Ovary (tissue), 9 donors: ENCODE results near the gene F2RL2. TPM values are rescaled to one million over a fixed set of nuclear protein-coding genes. Genes with fewer than 3 reads are reported as not detected.

Experiments
- DNase-seq, 5 donors: peaks; one replicate each; pipeline ENCODE4 v3.0.0-alpha.2; 2019 to 2020
- H3K27ac ChIP-seq, 2 donors: fragments of 200-600 bp; one replicate each; pipeline versions ENCODE4 v1.5.1 to v1.8.0; 2019 to 2022
- H3K27me3 ChIP-seq: fragments of 200-600 bp; one replicate; pipeline ENCODE4 v1.8.0; 2022
- H3K36me3 ChIP-seq: fragments of 200-600 bp; sonication (generic); one replicate; pipeline ENCODE4 v1.5.1; 2019
- H3K4me1 ChIP-seq: one replicate; pipeline ENCODE4 v1.8.1; 2013; ENCODE audit warnings: mild to moderate bottlenecking, moderate library complexity; ENCODE audit not compliant: insufficient read depth
- H3K4me3 ChIP-seq: fragments of 200-600 bp; sonication (generic); one replicate; pipeline ENCODE4 v1.5.1; 2017
- H3K9me3 ChIP-seq, 2 donors: fragments of 200-600 bp in 1 of 2; sonication (generic) in 1 of 2; one replicate each; pipeline versions ENCODE4 v1.5.1 to v1.8.1; 2013 to 2019; ENCODE audit warnings: mild to moderate bottlenecking in 1 of 2, moderate library complexity in 1 of 2
- CTCF ChIP-seq, 3 donors: fragments of 450-650 bp in 2 of 3; fragments of 200-600 bp in 1 of 3; IDR thresholded peaks; one replicate each; pipeline versions ENCODE4 v1.5.1 to v1.8.0; 2016 to 2022; ENCODE audit warnings: antibody characterized with exemption in 3 of 3, mild to moderate bottlenecking in 1 of 3
- EP300 ChIP-seq: sonication (generic); formaldehyde crosslinking; IDR thresholded peaks from one replicate; pipeline ENCODE4 v1.6.1; 2017; ENCODE audit warnings: antibody characterized with exemption
- POLR2A ChIP-seq: fragments of 450-650 bp; IDR thresholded peaks from one replicate; pipeline ENCODE4 v1.6.1; 2017; ENCODE audit warnings: antibody characterized with exemption, mild to moderate bottlenecking, moderate library complexity
- WGBS, 3 donors: extraction: QIAGEN DNeasy Blood & Tissue Kit in 1 of 3; methylation state at CpG; one replicate each; pipeline versions ENCODE4 v1.1.5 to v1.1.7; 2013 to 2017; 5-methylcytosine and 5-hydroxymethylcytosine counted together
- intact Hi-C, 4 donors: fragments of 100-400 bp; cut with DNase I; formaldehyde crosslinking; loops; one replicate each; pipeline versions ENCODE4 v1.11.0 to v1.15.1; 2022 to 2023
- polyA plus RNA-seq, 2 donors: library from polyadenylated mRNA; stranded (reverse); fragments of 200-250 nt in 1 of 2; fragments of 350-450 nt in 1 of 2; fragmentation: Illumina TruSeq in 1 of 2; extraction: RNeasy Lipid Tissue Mini Kit (QIAGEN cat#74804) in 1 of 2; gene quantifications; one replicate each; pipeline ENCODE4 v1.2.3, GENCODE V29; 2013 to 2014
- total RNA-seq, 7 donors: library from RNA; depleted of rRNA in 2 of 7; stranded (reverse); fragments of >200 nt in 2 of 7; fragmentation: NEBNext Ultra II Directional in 3 of 7; extraction: Animal tissue kit (Norgen Biotek cat#: 25700) in 3 of 7; gene quantifications; one replicate each; pipeline versions ENCODE4 v1.1.0 to v1.2.4, GENCODE V29; 2016 to 2023
- donor health status: DM: no; HTN: no; CAD: no; lungs with moderate emphysema.
- donor health status: DM: no; HTN: no; CAD: no.
- donor health status: Bipolar disorder and iron deficiency.
- donor health status: DM: yes; HTN: yes; CAD: no.
- donor health status: DM: no; HTN: no; CAD: no.
- donor health status: DM: yes; HTN: yes; CAD: no.

Gene F2RL2
- total and polyA plus RNA-seq, 9 donors, result 0.06 to 0.97 (median 0.15) TPM; not detected in 4

DNA sequence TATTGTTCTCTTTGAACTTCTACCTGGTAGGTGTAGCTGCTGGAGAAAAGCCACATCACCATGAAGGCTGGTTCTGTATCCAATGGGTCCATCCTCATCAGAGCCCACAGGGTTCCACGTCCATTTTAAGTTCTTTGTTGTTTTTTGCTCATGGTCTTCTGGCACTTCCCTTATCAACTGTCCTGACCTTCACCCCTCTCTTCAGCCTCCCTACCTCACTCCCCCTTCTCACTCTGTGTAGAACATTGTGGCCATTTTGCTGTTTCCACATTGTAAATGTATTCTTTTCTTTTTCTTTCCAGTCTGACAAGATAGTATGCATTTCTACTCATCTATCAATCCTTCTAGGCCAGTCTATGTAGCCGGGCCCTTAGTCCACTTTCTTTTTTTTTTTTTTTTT lies 44.3 kb upstream of the F2RL2 start:
- H3K9me3 ChIP-seq, result no peaks in the 10 kb centered on the region
- no peak overlapping the region for H3K27ac ChIP-seq
- no peaks in the 10 kb centered on the region for H3K4me1 ChIP-seq
- TF ChIP-seq EP300 (no peak), CTCF (IDR thresholded peaks at IDR 0.05) (no peak), POLR2A (no peak)
- no peak overlapping the region for H3K4me3 ChIP-seq
- no peaks in the 10 kb centered on the region for H3K36me3 ChIP-seq
- intact Hi-C loops, result no loop called here
- WGBS, 3 donors, result 11 to 23% (median 17%) methylated on average over 2 of the region's 2 CpGs
- H3K27me3 ChIP-seq, result no peaks in the 10 kb centered on the region
- DNase-seq, result no peak

- Histone ChIP-seq H3K4me3 (no peak overlapping the region), H3K27me3 (no peaks in the 10 kb centered on the region), H3K9me3 (no peaks in the 10 kb centered on the region), H3K27ac (no peak overlapping the region), H3K36me3 (no peaks in the 10 kb centered on the region), H3K4me1 (no peaks in the 10 kb centered on the region)
- WGBS, 3 donors, result 96 to 97% (median 97%) methylated on average over 6 of the region's 6 CpGs
- intact Hi-C loops, result no loop called here
- no peak for TF ChIP-seq EP300
- TF ChIP-seq POLR2A, result no peak
- TF ChIP-seq CTCF (IDR thresholded peaks at IDR 0.05), result no peak
- no peak for DNase-seq
These were observed 40.9 kb upstream of the F2RL2 start for GRCh38 chr5:76664079-76664478.

GRCh38 chr5:76663573-76663972 lies 40.4 kb upstream of the F2RL2 start:
- Histone ChIP-seq H3K4me3 (no peak overlapping the region), H3K36me3 (no peaks in the 10 kb centered on the region), H3K27ac (no peak overlapping the region), H3K27me3 (no peaks in the 10 kb centered on the region), H3K4me1 (no peaks in the 10 kb centered on the region), H3K9me3 (no peaks in the 10 kb centered on the region)
- 67 to 87% (median 84%) methylated on average over 3 of the region's 3 CpGs for WGBS, 3 donors
- intact Hi-C loops, result no loop called here
- DNase-seq, result no peak
- no peak for TF ChIP-seq CTCF (IDR thresholded peaks at IDR 0.05)
- TF ChIP-seq EP300, result no peak
- no peak for TF ChIP-seq POLR2A

- H3K4me3 ChIP-seq, result no peak overlapping the region
- intact Hi-C loops, result no loop called here
- 86 to 90% (median 90%) methylated on average over 5 of the region's 5 CpGs for WGBS, 3 donors
- H3K36me3 ChIP-seq, result no peaks in the 10 kb centered on the region
- H3K9me3 ChIP-seq, result no peaks in the 10 kb centered on the region
- no peaks in the 10 kb centered on the region for H3K4me1 ChIP-seq
- no peaks in the 10 kb centered on the region for H3K27me3 ChIP-seq
- DNase-seq, result no peak
- no peak for TF ChIP-seq POLR2A
- no peak for TF ChIP-seq EP300
- TF ChIP-seq CTCF (IDR thresholded peaks at IDR 0.05), result no peak
- H3K27ac ChIP-seq, result no peak overlapping the region
These were observed 39.3 kb upstream of the F2RL2 start for GRCh38 chr5:76662521-76662920.

DNA sequence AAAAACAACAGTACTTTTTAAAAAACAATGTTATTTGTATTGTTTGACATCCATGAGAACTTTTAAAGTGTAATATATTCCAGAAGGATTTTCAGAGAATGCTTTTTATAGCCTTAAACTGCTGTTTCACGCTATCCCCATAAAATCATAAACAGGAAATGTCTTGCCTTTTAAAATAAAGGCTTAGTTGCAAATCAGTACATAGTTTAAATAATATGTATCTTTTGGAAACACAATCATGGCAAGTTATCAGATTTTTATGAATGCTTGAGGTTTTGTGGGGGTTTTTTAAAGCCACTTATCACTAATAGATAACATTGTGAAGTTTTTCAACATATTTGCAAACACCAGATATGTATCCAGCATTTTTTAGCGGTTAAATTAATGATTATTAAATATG lies 37.2 kb upstream of the F2RL2 start:
- no peaks in the 10 kb centered on the region for H3K9me3 ChIP-seq
- no peaks in the 10 kb centered on the region for H3K27me3 ChIP-seq
- H3K36me3 ChIP-seq, result no peaks in the 10 kb centered on the region
- H3K4me3 ChIP-seq, result no peak overlapping the region
- H3K27ac ChIP-seq, result no peak overlapping the region
- 27 to 39% (median 31%) methylated on average over 2 of the region's 2 CpGs for WGBS, 3 donors
- no peak for TF ChIP-seq EP300
- no peaks in the 10 kb centered on the region for H3K4me1 ChIP-seq
- no peak for DNase-seq
- intact Hi-C loops, result no loop called here
